GM21423 (cell line): ENCODE data around the gene ZBTB21.

ENCODE experiments used
- ATAC-seq: cut with Tn5 transposase; IDR thresholded peaks from one replicate; pipeline ENCODE4 v1.9.1; 2021; ENCODE audit warnings: mild to moderate bottlenecking, moderate library complexity; ENCODE audit not compliant: unreplicated experiment

Gene ZBTB21

GRCh38 chr21:42021371-42022090, 11.4 kb upstream of the ZBTB21 start:
- no peak for ATAC-seq

GRCh38 chr21:42019706-42020105, 9.5 kb upstream of the ZBTB21 start:
- ATAC-seq = no peak

- ATAC-seq = no peak
Observed at GRCh38 chr21:42019101-42019605, 9.0 kb upstream of the ZBTB21 start.

- no peak for ATAC-seq
Observed at GRCh38 chr21:42017022-42017421, 6.9 kb upstream of the ZBTB21 start.

- ATAC-seq = no peak
Observed at GRCh38 chr21:42016364-42016985, 6.3 kb upstream of the ZBTB21 start.

GRCh38 chr21:42013931-42014330, 3.8 kb upstream of the ZBTB21 start:
- ATAC-seq = no peak

GRCh38 chr21:42013376-42013775, 3.2 kb upstream of the ZBTB21 start:
- ATAC-seq = no peak

GRCh38 chr21:42012763-42013329, 2.7 kb upstream of the ZBTB21 start:
- ATAC-seq = no peak

- ATAC-seq = no peak
Observed at GRCh38 chr21:42012344-42012743, 2.2 kb upstream of the ZBTB21 start.

GRCh38 chr21:42010507-42011495, 641 bp upstream of the ZBTB21 start:
- ATAC-seq = peak; percentile 19

- peak; percentile 19 for ATAC-seq
Observed at GRCh38 chr21:42009018-42009830, 936 bp downstream of the ZBTB21 start.

GRCh38 chr21:42007356-42007940, 2.7 kb downstream of the ZBTB21 start:
- no peak for ATAC-seq

GRCh38 chr21:42006765-42007164, 3.4 kb downstream of the ZBTB21 start:
- no peak for ATAC-seq

- no peak for ATAC-seq
Observed at GRCh38 chr21:42004406-42005199, 5.6 kb downstream of the ZBTB21 start.

GRCh38 chr21:42003051-42003461, 7.1 kb downstream of the ZBTB21 start:
- ATAC-seq = no peak

- ATAC-seq = no peak
Observed at GRCh38 chr21:42002421-42002958, 7.7 kb downstream of the ZBTB21 start.

GRCh38 chr21:42001781-42002180, 8.4 kb downstream of the ZBTB21 start:
- ATAC-seq = no peak

- ATAC-seq = no peak
Observed at GRCh38 chr21:42000908-42001307, 9.3 kb downstream of the ZBTB21 start.

- no peak for ATAC-seq
Observed at GRCh38 chr21:41997657-41998056, 12.5 kb downstream of the ZBTB21 start.
